NT2/D1 (cell line): ENCODE measurements around the gene FYTTD1.

Experiments used
- YY1 ChIP-seq: IDR thresholded peaks from 2 replicates; pipeline ENCODE4 v1.6.1; 2011; ENCODE audit not compliant: insufficient read length, insufficient read depth
- ZNF274 ChIP-seq: IDR thresholded peaks from 2 replicates; pipeline ENCODE4 v1.6.1; 2011; ENCODE audit warnings: mild to moderate bottlenecking, low read depth, low read length

DNA sequence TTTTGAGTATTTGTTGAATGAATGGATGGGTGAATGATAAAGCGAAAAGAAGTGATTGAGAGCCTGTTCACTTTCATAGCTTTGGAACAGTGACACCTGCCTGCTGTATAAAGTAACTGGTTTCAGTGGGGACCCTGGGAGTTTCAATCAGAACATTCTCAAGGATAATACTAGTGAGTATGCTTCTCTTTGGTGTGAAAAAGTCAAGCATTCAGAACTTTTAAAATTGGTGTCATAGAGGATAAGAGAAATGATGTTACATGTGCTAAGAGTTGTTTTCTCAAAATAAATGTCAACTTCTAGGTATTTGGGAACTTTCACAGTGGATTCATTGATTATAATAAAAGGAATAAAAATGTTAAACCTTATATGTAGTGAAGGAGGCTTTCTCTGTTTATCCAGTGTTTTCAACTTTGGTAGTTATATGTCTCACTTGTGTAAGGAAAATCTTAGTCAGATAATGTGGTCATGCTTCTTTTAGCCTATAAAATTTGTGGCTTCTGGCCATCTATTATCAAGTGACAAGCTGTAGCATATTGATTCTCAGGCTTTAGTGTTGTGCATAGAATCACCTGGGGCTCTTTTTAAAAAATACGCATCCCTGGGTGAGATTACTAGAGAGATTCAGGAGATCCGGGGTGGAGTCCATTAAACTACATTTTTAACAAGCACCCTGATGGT, 53.2 kb downstream of the FYTTD1 start:
- TF ChIP-seq ZNF274: no peak
- no peak for TF ChIP-seq YY1
